Cardiac muscle cell (in vitro differentiated cells and primary cell): ENCODE results near the gene SOX8. TPM values are rescaled to one million over a fixed set of nuclear protein-coding genes. Genes with fewer than 3 reads are reported as not detected.
A peak's percentile ranks its signal among the peaks of the same experiment; 100 is the strongest.

Source experiments
- DNase-seq, 2 donors: peaks; one replicate each; pipeline versions ENCODE4 v3.0.0 to v3.0.0-alpha.2; 2010 to 2017; ENCODE audit warnings: low read depth in 1 of 2, low spot score in 1 of 2
- H3K27ac ChIP-seq: fragments of 200-600 bp; sonication (generic); 2 replicates; pipeline ENCODE4 v1.5.1; 2016
- H3K27me3 ChIP-seq: fragments of 200-600 bp; sonication (generic); 2 replicates; pipeline ENCODE4 v1.6.0; 2016; ENCODE audit warnings: control low read depth
- H3K36me3 ChIP-seq: fragments of 200-600 bp; sonication (generic); 2 replicates; pipeline ENCODE4 v1.5.1; 2016; ENCODE audit warnings: control low read depth
- H3K4me1 ChIP-seq: fragments of 200-600 bp; sonication (generic); 2 replicates; pipeline ENCODE4 v1.8.1; 2017; ENCODE audit warnings: low read depth, mild to moderate bottlenecking, mixed run types
- H3K4me3 ChIP-seq: fragments of 200-600 bp; sonication (generic); 2 replicates; pipeline ENCODE4 v1.5.1; 2016; ENCODE audit warnings: mild to moderate bottlenecking
- H3K9me3 ChIP-seq: fragments of 200-600 bp; sonication (generic); 2 replicates; pipeline ENCODE4 v1.5.1; 2017; ENCODE audit warnings: low read depth, mild to moderate bottlenecking, control low read depth
- polyA plus RNA-seq: library from polyadenylated mRNA; unstranded; fragments of >200 nt; fragmentation: Nextera tagmentation; extraction: Ambion mirVana; gene quantifications from 2 replicates; pipeline ENCODE4 v1.2.1, GENCODE V29; 2016
- total RNA-seq: library from RNA; depleted of rRNA; stranded (reverse); fragments of >200 nt; gene quantifications from 2 replicates; pipeline ENCODE4 v1.2.3, GENCODE V29; 2016
- TF ChIP-seq, protein P1 (sequence below): IDR thresholded peaks from 2 replicates; pipeline ENCODE4 v1.5.1; 2012; ENCODE audit warnings: low read depth, mild to moderate bottlenecking, low read length

SOX8 gene
- total and polyA plus RNA-seq, 2 experiments from 2014 or later = 5.8 to 13.7 TPM

DNA sequence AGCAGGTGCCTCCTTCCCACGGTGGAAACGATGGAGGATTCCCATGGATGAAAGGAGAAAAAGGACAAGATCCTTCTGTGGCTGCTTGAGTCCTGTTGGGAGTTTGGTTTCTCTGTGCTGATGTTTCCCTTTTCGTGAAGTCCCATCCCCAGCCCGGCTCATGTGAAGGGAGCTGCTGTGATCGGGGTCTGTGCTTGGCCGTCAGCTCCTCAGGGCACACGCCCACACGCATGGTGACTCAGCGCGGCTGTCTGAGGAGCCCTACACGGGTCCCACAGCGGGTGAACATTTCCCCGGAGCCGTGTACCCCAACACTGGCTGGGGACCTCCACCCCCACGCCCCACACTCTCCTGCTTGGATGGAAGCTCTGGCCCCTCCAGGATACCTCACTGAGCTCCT, 46.5 kb downstream of the SOX8 start:
- peaks cover 11% of the 10 kb centered on the region for H3K4me1 ChIP-seq
- DNase-seq = no peak

DNA sequence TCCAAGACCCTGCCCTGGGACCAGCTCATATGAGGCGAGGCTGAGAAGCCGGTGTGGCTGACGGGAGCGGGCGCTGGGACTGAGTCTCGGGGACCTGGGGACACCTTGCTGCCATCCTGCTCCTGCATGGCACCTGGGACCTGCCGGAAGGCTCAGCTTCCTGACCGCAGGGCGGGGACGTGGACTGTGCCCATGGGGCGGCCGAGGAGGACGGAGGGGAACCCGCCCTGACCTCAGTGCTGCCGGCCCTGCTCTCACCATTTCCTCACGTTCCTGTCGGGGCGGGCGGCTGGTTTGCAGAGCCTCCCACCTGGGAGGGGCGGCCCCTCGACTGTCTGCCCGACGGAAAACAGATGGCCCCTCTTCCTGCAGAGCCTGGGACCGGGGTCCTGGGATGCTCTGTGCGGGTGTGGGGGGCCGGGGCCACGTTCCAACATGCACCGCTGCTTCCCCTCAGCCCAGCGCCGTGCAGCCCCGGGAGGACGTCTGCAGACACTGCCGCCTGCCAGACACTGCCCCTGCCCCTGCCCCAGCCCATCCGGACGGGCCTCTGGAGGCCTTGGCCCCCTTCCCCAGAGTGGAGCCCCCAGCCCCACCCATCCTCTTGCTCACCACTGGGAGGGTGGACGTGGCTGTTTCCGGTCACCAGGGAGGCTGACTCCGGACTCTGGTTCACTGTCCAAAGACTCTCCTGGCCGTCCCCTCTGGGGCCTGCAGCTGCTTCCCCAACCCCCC, 47.1 kb downstream of the SOX8 start:
- Histone ChIP-seq H3K9me3 (no peaks in the 10 kb centered on the region), H3K4me1 (peaks cover 11% of the 10 kb centered on the region), H3K36me3 (no peaks in the 10 kb centered on the region), H3K27me3 (no peaks in the 10 kb centered on the region), H3K4me3 (no peak overlapping the region), H3K27ac (peak overlapping the region; percentile 17)
- DNase-seq = peak in 1 of 2 donors; percentile 45
- TF ChIP-seq, protein P1, sequence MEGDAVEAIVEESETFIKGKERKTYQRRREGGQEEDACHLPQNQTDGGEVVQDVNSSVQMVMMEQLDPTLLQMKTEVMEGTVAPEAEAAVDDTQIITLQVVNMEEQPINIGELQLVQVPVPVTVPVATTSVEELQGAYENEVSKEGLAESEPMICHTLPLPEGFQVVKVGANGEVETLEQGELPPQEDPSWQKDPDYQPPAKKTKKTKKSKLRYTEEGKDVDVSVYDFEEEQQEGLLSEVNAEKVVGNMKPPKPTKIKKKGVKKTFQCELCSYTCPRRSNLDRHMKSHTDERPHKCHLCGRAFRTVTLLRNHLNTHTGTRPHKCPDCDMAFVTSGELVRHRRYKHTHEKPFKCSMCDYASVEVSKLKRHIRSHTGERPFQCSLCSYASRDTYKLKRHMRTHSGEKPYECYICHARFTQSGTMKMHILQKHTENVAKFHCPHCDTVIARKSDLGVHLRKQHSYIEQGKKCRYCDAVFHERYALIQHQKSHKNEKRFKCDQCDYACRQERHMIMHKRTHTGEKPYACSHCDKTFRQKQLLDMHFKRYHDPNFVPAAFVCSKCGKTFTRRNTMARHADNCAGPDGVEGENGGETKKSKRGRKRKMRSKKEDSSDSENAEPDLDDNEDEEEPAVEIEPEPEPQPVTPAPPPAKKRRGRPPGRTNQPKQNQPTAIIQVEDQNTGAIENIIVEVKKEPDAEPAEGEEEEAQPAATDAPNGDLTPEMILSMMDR = no peak

More for the DNA sequence above, 46.5 kb downstream of the SOX8 start:
- H3K9me3 ChIP-seq = no peaks in the 10 kb centered on the region
- TF ChIP-seq, protein P1 = no peak
- peak overlapping the region; percentile 17 for H3K27ac ChIP-seq
- H3K36me3 ChIP-seq = no peaks in the 10 kb centered on the region
- no peak overlapping the region for H3K4me3 ChIP-seq
- no peaks in the 10 kb centered on the region for H3K27me3 ChIP-seq

DNA sequence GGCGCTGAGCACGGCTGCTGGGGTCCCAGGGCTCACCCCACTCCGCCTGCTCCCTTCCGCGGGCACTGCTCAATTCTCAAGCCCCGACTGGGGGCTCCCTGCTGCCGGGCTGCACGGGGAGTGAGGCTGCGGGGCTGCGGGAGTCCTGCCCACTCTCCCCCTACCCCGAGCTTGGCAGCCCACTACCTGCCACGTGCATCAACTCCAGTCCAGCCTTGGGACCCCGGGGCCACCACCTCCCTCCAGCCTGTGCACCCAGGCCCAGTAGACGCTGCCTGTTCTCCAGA, 47.6 kb downstream of the SOX8 start:
- Histone ChIP-seq H3K9me3 (no peaks in the 10 kb centered on the region), H3K27me3 (no peaks in the 10 kb centered on the region), H3K36me3 (no peaks in the 10 kb centered on the region), H3K4me1 (peaks cover 11% of the 10 kb centered on the region), H3K27ac (no peak overlapping the region), H3K4me3 (no peak overlapping the region)
- TF ChIP-seq, protein P1 = no peak
- DNase-seq = no peak

DNA sequence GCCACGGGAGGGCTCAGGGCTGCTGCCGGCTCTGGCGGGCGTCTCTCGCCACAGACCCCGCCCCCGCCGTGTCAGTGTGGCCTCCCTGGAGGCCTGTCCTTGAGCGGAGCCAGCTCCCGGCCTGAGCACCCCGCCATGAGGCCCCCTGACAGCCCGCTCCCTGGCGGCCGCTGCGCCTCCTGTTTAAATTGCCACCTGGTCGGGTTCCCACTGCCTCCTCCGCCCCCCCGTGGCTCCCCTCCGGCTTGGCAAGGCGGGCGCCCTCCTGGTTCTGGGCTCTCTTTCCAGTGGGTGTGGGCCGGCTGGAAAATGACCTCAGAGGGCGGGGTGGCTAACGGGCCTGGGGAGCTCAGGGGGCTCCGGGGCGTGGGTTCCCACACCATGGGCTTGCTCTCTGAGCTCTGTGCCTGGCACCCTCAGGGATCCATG, 48.9 kb downstream of the SOX8 start:
- DNase-seq = no peak
- H3K4me1 ChIP-seq = peaks cover 11% of the 10 kb centered on the region
- H3K36me3 ChIP-seq = no peaks in the 10 kb centered on the region
- no peak overlapping the region for H3K27ac ChIP-seq
- H3K27me3 ChIP-seq = no peaks in the 10 kb centered on the region
- no peaks in the 10 kb centered on the region for H3K9me3 ChIP-seq
- TF ChIP-seq, protein P1 = no peak
- no peak overlapping the region for H3K4me3 ChIP-seq

DNA sequence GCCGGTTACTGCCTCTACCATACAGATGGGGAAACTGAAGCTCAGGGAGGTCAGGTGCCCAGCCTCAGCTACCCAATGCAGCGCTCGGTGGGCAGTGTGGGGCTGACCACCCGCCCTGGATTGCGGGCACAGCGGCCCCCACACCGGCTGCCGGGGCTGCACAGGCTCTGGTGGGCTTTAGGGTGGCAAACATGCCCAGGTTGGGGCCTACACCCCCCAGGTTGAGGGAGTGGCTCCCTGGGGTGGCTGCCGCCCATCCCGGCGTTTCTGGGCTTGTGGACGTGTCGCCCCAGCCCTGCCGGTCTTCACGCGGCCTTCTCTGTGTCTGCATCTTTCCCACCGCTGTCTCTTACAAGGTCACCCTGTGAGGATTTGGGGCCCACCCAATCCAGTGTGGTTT, 50.1 kb downstream of the SOX8 start:
- no peaks in the 10 kb centered on the region for H3K36me3 ChIP-seq
- no peaks in the 10 kb centered on the region for H3K9me3 ChIP-seq
- H3K4me1 ChIP-seq = peaks cover 17% of the 10 kb centered on the region
- no peak for DNase-seq
- H3K27ac ChIP-seq = no peak overlapping the region
- TF ChIP-seq, protein P1 = no peak
- H3K4me3 ChIP-seq = no peak overlapping the region
- no peaks in the 10 kb centered on the region for H3K27me3 ChIP-seq
